Heart left ventricle (tissue), 16 donors: ENCODE results near the gene VSIG8. TPM values are rescaled to one million over a fixed set of nuclear protein-coding genes. Genes with fewer than 3 reads are reported as not detected.

Source experiments
- ATAC-seq, 4 donors: fragments of 200-7000 bp; cut with Tn5 transposase; one replicate each; pipeline ENCODE4 v1.9.1; 2020 to 2022; ENCODE audit warnings: moderate library complexity in 4 of 4, mild to moderate bottlenecking in 3 of 4, moderate number of reproducible peaks in 1 of 4
- DNase-seq, 5 donors: peaks; one replicate each; pipeline ENCODE4 v3.0.0-alpha.2; 2020
- H3K27ac ChIP-seq, 12 donors: fragments of 200-600 bp; sonication (generic) in 4 of 12; one replicate each; pipeline versions ENCODE4 v1.5.0 to v1.8.0; 2016 to 2022; ENCODE audit warnings: mild to moderate bottlenecking in 2 of 12
- H3K27me3 ChIP-seq, 9 donors: fragments of 200-600 bp; sonication (generic) in 2 of 9; one replicate each; pipeline versions ENCODE4 v1.5.1 to v1.8.0; 2016 to 2022; ENCODE audit warnings: mild to moderate bottlenecking in 3 of 9
- H3K36me3 ChIP-seq, 9 donors: fragments of 200-600 bp; sonication (generic) in 2 of 9; one replicate each; pipeline versions ENCODE4 v1.5.0 to v1.8.0; 2018 to 2022; ENCODE audit warnings: mild to moderate bottlenecking in 2 of 9
- H3K4me1 ChIP-seq, 12 donors: fragments of 200-600 bp; sonication (generic) in 4 of 12; one replicate each; pipeline versions ENCODE4 v1.5.0 to v1.8.0; 2016 to 2022; ENCODE audit warnings: mild to moderate bottlenecking in 3 of 12
- H3K4me3 ChIP-seq, 12 donors: fragments of 200-600 bp; sonication (generic) in 4 of 12; one replicate each; pipeline versions ENCODE4 v1.5.0 to v1.8.0; 2017 to 2022; ENCODE audit warnings: mild to moderate bottlenecking in 9 of 12, moderate library complexity in 4 of 12
- H3K9me3 ChIP-seq, 12 donors: fragments of 200-600 bp; sonication (generic) in 4 of 12; one replicate each; pipeline versions ENCODE4 v1.5.0 to v1.8.0; 2016 to 2022; ENCODE audit warnings: mild to moderate bottlenecking in 1 of 12
- POLR2A ChIP-seq, 2 donors: fragments of 450-650 bp; IDR thresholded peaks; one replicate each; pipeline ENCODE4 v1.6.1; 2017; ENCODE audit warnings: antibody characterized with exemption in 2 of 2, mild to moderate bottlenecking in 2 of 2, moderate library complexity in 2 of 2
- WGBS, 4 donors: extraction: QIAGEN DNeasy Blood & Tissue Kit in 2 of 4; methylation state at CpG; one replicate each; pipeline versions ENCODE4 v1.1.5 to v1.1.7; 2013 to 2018; 5-methylcytosine and 5-hydroxymethylcytosine counted together
- intact Hi-C, 10 donors: fragments of 100-400 bp; cut with DNase I; formaldehyde crosslinking; loops; one replicate each; pipeline versions ENCODE4 v1.11.1 to v1.14.2; 2022
- polyA plus RNA-seq, 2 donors: library from polyadenylated mRNA; stranded (reverse); fragments of 200-250 nt; gene quantifications; one replicate each; pipeline ENCODE4 v1.2.3, GENCODE V29; 2013
- total RNA-seq, 9 donors: library from RNA; depleted of rRNA in 2 of 9; stranded (reverse); fragments of >200 nt in 2 of 9; fragmentation: NEBNext Ultra II Directional in 3 of 9; extraction: Animal tissue kit (Norgen Biotek cat#: 25700) in 3 of 9; gene quantifications; one replicate each; pipeline versions ENCODE4 v1.1.0 to v1.2.4, GENCODE V29; 2016 to 2023
- TF ChIP-seq, protein P1 (sequence below), 12 donors: fragments of 200-600 bp; sonication (generic) in 4 of 12; IDR thresholded peaks; one replicate each; pipeline versions ENCODE4 v1.5.0 to v1.8.0; 2018 to 2022; ENCODE audit warnings: antibody characterized with exemption in 12 of 12, mild to moderate bottlenecking in 5 of 12
- donor health status: ischemic (EF 13 %, LVEDD 7.1; RV severe dilation, severe dysfunction).
- donor health status: healthy with polysubstance abuse.
- donor health status: DM: no; HTN: yes; CAD: no.
- donor health status: DM: no; HTN: no; CAD: no.
- donor health status: ischemic (EF 25% LVEDD 6.9; RV normal size, moderate dysfunction).
- donor health status: ischemic (EF 25% LVEDD 5.7; RV mildly dilated, moderate dysfunction).
- donor health status: healthy.
- donor health status: DM: yes; HTN: yes; CAD: no.
- donor health status: ischemic (EF 35%, LVEDD 5.7; RV mildly dilated, moderate dysfunction).
- donor health status: nonischemic (EF 11% LVEDD 7.7; RV severe dilation, severe dysfunction).
- donor health status: DM: yes; HTN: yes; CAD: no.
- donor health status: PGD.
- donor health status: ischemic (EF 29% LVEDD 5.4; RV normal size, mild dysfunction).
- donor health status: nonischemic (EF 23%, LVEDD 6.1; RV moderate dilation, normal function).

Gene VSIG8
- total and polyA plus RNA-seq, 11 donors = 0.27 TPM; not detected in 10

DNA sequence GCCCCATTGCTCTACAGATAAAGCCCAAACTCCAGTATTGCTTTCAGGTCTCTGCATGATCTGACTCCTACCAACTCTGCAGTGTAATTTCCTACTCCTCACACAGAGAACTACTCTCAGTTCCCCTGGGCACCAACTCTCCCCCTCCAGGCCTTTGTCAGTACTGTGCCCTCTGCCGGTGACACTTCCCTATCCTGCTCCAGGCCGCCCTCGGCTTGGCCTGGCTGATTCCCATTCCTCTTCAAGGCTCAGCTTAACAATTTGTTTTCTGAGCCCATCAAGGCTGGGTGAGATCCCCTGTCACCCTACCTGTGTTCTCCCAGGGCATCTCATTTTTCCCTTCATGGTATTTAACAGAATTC, 33.2 kb downstream of the VSIG8 start:
- H3K9me3 ChIP-seq = no peaks in the 10 kb centered on the region
- peaks cover 0 to 20% (median 0%) of the 10 kb centered on the region in 9 donors for H3K36me3 ChIP-seq
- WGBS, 4 donors = 19 to 29% (median 22%) methylated on average over 3 of the region's 3 CpGs
- H3K27ac ChIP-seq = peak overlapping the region in 1 of 12 donors; percentile 91
- no peak for TF ChIP-seq POLR2A (IDR thresholded peaks at IDR 0.05)
- TF ChIP-seq, protein P1, sequence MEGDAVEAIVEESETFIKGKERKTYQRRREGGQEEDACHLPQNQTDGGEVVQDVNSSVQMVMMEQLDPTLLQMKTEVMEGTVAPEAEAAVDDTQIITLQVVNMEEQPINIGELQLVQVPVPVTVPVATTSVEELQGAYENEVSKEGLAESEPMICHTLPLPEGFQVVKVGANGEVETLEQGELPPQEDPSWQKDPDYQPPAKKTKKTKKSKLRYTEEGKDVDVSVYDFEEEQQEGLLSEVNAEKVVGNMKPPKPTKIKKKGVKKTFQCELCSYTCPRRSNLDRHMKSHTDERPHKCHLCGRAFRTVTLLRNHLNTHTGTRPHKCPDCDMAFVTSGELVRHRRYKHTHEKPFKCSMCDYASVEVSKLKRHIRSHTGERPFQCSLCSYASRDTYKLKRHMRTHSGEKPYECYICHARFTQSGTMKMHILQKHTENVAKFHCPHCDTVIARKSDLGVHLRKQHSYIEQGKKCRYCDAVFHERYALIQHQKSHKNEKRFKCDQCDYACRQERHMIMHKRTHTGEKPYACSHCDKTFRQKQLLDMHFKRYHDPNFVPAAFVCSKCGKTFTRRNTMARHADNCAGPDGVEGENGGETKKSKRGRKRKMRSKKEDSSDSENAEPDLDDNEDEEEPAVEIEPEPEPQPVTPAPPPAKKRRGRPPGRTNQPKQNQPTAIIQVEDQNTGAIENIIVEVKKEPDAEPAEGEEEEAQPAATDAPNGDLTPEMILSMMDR (IDR thresholded peaks at IDR 0.05) = peak; percentile 34 to 64 (median 50)
- peaks cover 0 to 63% (median 0%) of the 10 kb centered on the region in 12 donors for H3K4me1 ChIP-seq
- ATAC-seq = peak; percentile 75 to 89 (median 82)
- DNase-seq = peak; percentile 57 to 75 (median 63)
- peaks cover 0 to under 1% (median 0%) of the 10 kb centered on the region in 9 donors for H3K27me3 ChIP-seq
- intact Hi-C loops = no loop called here
- H3K4me3 ChIP-seq = peak overlapping the region in 1 of 12 donors; percentile 58

DNA sequence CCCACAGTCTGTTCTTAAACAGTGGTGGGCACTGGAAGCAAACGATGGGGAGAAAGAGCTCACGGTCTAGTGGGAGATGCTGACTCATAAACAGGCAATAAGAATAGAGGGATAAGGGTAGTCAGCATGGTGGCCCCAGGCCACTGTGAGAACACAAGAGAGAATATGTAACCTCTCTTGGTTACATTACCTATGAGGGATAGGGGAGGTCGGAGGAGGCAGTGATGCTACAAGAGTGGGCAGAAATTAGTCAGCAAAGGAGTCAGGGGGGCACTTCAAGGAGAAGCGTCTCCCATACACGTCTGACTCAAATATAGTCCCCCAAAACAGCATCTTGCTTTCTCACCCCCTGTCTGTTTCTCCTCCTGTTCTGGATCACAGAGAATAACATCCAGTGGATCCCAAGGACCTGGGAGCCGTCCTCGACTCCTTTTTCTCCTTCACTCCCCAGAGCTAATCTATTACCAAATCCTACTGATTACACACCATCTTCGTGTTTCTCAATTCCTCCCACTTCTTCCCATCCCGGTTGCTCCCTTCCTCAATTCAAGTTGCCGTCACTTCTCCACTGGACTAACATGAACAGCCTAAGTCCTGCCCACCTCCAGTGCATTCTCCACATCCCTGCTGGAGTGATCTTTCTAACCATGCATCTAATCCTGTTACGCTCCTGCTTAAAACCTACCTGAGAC, 33.7 kb downstream of the VSIG8 start:
- Histone ChIP-seq H3K36me3 (peaks cover 0 to 15% (median 0%) of the 10 kb centered on the region in 9 donors), H3K9me3 (no peaks in the 10 kb centered on the region), H3K27ac (peak overlapping the region in 1 of 12 donors; percentile 91), H3K27me3 (peaks cover 0 to 6% (median 0%) of the 10 kb centered on the region in 9 donors), H3K4me1 (peaks cover 0 to 68% (median 0%) of the 10 kb centered on the region in 12 donors), H3K4me3 (peak overlapping the region in 1 of 12 donors; percentile 58)
- intact Hi-C loops = no loop called here
- DNase-seq (no peak), ATAC-seq (peak in 1 of 4 donors; percentile 19)
- 86 to 89% (median 88%) methylated on average over 11 of the region's 11 CpGs for WGBS, 4 donors
- TF ChIP-seq, protein P1 (IDR thresholded peaks at IDR 0.05) = no peak
- TF ChIP-seq POLR2A (IDR thresholded peaks at IDR 0.05) = no peak

DNA sequence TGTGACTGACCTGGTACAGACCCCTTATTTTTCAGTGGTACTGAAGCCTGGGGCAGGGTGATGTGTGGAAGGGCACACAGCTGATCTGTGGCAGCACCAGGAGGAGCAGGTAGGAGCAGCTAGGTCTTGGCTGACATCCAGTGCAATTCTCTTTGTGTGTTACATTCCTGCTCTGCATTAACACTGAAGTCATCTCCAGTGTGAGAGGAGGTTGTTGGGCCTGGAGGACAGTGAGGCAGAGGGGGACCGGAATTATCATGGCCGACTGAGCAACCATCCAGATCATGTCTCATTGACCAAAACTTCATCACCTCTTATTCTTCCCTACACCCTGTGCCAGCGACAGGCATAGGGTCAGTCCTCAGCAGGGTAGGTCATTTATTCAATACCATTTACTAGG, 34.3 kb downstream of the VSIG8 start:
- 48 to 95% (median 71%) methylated on average over 3 of the region's 3 CpGs for WGBS, 4 donors
- H3K4me1 ChIP-seq = peaks cover 0 to 74% (median 0%) of the 10 kb centered on the region in 12 donors
- no peak for ATAC-seq
- H3K9me3 ChIP-seq = no peaks in the 10 kb centered on the region
- H3K36me3 ChIP-seq = peaks cover 0 to 10% (median 0%) of the 10 kb centered on the region in 9 donors
- H3K27me3 ChIP-seq = peaks cover 0 to 6% (median 0%) of the 10 kb centered on the region in 9 donors
- intact Hi-C loops = no loop called here
- TF ChIP-seq, protein P1 (IDR thresholded peaks at IDR 0.05) = no peak
- no peak for TF ChIP-seq POLR2A (IDR thresholded peaks at IDR 0.05)
- H3K27ac ChIP-seq = peak overlapping the region in 1 of 12 donors; percentile 91
- H3K4me3 ChIP-seq = peak overlapping the region in 1 of 12 donors; percentile 58
- DNase-seq = no peak

DNA sequence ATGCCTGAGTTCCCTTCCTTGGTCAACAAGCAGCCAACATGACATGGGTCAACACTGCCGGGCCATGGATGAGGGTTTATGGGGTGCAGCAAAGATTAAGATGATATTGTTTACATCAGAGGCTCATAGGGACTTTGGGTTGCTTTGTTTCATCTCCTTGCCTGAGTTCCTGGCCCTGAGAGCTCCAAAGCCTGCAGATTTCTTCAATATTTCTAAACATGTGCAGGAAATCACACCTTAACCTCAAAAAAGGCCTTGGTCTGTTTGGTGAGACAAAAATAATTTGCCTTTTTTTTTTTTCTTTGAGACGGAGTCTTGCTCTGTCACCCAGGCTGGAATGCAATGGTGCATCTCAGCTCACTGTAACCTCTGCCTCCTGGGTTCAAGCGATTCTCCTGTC, 34.9 kb downstream of the VSIG8 start:
- ATAC-seq (no peak), DNase-seq (no peak)
- WGBS, 4 donors = 95 to 100% (median 96%) methylated on average over 3 of the region's 3 CpGs
- TF ChIP-seq POLR2A (IDR thresholded peaks at IDR 0.05) = no peak
- TF ChIP-seq, protein P1 (IDR thresholded peaks at IDR 0.05) = no peak
- peaks cover 0 to 74% (median 0%) of the 10 kb centered on the region in 12 donors for H3K4me1 ChIP-seq
- intact Hi-C loops = no loop called here
- peaks cover 0 to 10% (median 0%) of the 10 kb centered on the region in 9 donors for H3K27me3 ChIP-seq
- peaks cover 0 to 3% (median 0%) of the 10 kb centered on the region in 9 donors for H3K36me3 ChIP-seq
- H3K27ac ChIP-seq = peak overlapping the region in 1 of 12 donors; percentile 91
- no peaks in the 10 kb centered on the region for H3K9me3 ChIP-seq
- H3K4me3 ChIP-seq = peak overlapping the region in 3 of 12 donors; percentile 4 to 58 (median 7)
